ENCODE measurements around the gene RAB5B.

DNA sequence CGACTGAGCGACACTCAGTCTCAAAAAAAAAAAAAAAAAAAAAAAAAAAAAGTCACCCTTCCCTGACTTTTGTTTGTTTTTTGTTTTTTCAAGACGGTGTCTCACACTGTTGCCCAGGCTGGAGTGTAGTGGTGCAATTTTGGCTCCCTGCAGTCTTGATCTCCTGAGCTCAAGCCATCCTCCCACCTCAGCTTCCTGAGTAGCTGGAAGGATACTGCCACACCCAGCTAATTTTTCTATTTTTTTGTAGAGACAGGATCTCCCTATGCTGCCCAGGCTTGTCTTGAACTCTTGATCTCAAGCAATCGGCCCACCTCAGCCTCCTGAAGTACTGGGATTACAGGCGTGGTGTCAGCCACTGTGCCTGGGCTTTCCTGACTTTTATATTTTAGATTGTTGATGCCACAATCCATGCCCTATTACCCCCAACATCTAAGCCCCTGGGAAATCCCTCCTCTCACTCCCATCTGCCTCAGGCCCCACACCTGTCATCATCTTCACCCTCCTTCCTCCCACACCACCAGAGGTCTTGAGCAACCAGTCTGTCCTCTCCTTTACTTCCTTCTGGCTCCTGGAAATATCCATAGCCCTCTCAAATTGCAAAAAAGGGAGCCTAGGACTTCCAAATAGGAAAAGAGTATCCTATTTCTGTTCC is 54.8 kb downstream of the RAB5B start:
- TF ChIP-seq CTCF (conservative IDR thresholded peaks at IDR 0.05 in 1 of 2, IDR thresholded peaks at IDR 0.05 in 1 of 2; ENCODE audit: low read depth in 1 of 2, low read length in 2 of 2) (no peak), EZH2 (IDR thresholded peaks at IDR 0.05; ENCODE audit: low read length, missing control alignments) (no peak)

All from fibroblast of lung (primary cell).